Neural progenitor cell (in vitro differentiated cells): ENCODE data around the gene NAT8L. TPM values are rescaled to one million over a fixed set of nuclear protein-coding genes. Genes with fewer than 3 reads are reported as not detected.
A peak's percentile ranks its signal among the peaks of the same experiment; 100 is the strongest.

Experiments used
- DNase-seq: peaks from one replicate; pipeline ENCODE4 v3.0.0-alpha.2; 2016; ENCODE audit warnings: low spot score
- H2AFZ ChIP-seq: fragments of 200-600 bp; sonication (generic); replicated peaks from 2 replicates; pipeline ENCODE4 v1.6.1; 2016; ENCODE audit warnings: antibody characterized with exemption
- H3F3A ChIP-seq: fragments of 200-600 bp; sonication (generic); 2 replicates; pipeline ENCODE4 v1.6.1; 2016; ENCODE audit warnings: antibody characterized with exemption, low read depth
- H3K27ac ChIP-seq: fragments of 200-600 bp; sonication (generic); 2 replicates; pipeline ENCODE4 v1.5.1; 2016; ENCODE audit warnings: mild to moderate bottlenecking
- H3K27me3 ChIP-seq: fragments of 200-600 bp; sonication (generic); 2 replicates; pipeline ENCODE4 v1.6.1; 2016; ENCODE audit warnings: mild to moderate bottlenecking, moderate library complexity
- H3K36me3 ChIP-seq: fragments of 200-600 bp; sonication (generic); 2 replicates; pipeline ENCODE4 v1.5.1; 2016
- H3K4me1 ChIP-seq: fragments of 200-600 bp; sonication (generic); 2 replicates; pipeline ENCODE4 v1.6.1; 2016; ENCODE audit warnings: mixed run types
- H3K4me2 ChIP-seq: fragments of 200-600 bp; sonication (generic); 2 replicates; pipeline ENCODE4 v1.6.1; 2016
- H3K4me3 ChIP-seq: fragments of 200-600 bp; sonication (generic); 2 replicates; pipeline ENCODE4 v1.5.1; 2016
- H3K79me2 ChIP-seq: fragments of 200-600 bp; sonication (generic); 2 replicates; pipeline ENCODE4 v1.6.1; 2016; ENCODE audit warnings: low read depth
- H3K9ac ChIP-seq: fragments of 200-600 bp; sonication (generic); 2 replicates; pipeline ENCODE4 v1.6.1; 2016
- H3K9me3 ChIP-seq: fragments of 200-600 bp; sonication (generic); 2 replicates; pipeline ENCODE4 v1.5.1; 2016; ENCODE audit warnings: low read depth
- H4K20me1 ChIP-seq: fragments of 200-600 bp; sonication (generic); 2 replicates; pipeline ENCODE4 v1.6.1; 2016; ENCODE audit warnings: low read depth
- H3K27ac Mint-ChIP-seq: 3 replicates; pipeline ENCODE4 v1.8.0; 2021; ENCODE audit warnings: mixed read lengths
- H3K27me3 Mint-ChIP-seq: 2 replicates; pipeline ENCODE4 v1.8.0; 2022; ENCODE audit warnings: low read depth, mild to moderate bottlenecking, inconsistent platforms, moderate library complexity, mixed read lengths; ENCODE audit not compliant: insufficient read depth
- H3K36me3 Mint-ChIP-seq: 3 replicates; pipeline ENCODE4 v1.8.0; 2021; ENCODE audit warnings: mixed read lengths
- H3K4me1 Mint-ChIP-seq: 3 replicates; pipeline ENCODE4 v1.8.0; 2021; ENCODE audit warnings: mixed read lengths
- H3K4me3 Mint-ChIP-seq: 3 replicates; pipeline ENCODE4 v1.8.0; 2021; ENCODE audit warnings: mild to moderate bottlenecking, moderate library complexity, mixed read lengths
- H3K9me3 Mint-ChIP-seq: 3 replicates; pipeline ENCODE4 v1.8.0; 2020; ENCODE audit warnings: mixed read lengths
- EZH2 ChIP-seq: fragments of 200-600 bp; sonication (generic); IDR thresholded peaks from 2 replicates; pipeline ENCODE4 v1.6.1; 2017; ENCODE audit warnings: antibody characterized with exemption, mild to moderate bottlenecking, moderate library complexity
- EZH2phosphoT487 ChIP-seq: fragments of 200-600 bp; sonication (generic); IDR thresholded peaks from 2 replicates; pipeline ENCODE4 v1.6.1; 2017; ENCODE audit warnings: antibody characterized with exemption
- total RNA-seq: library from RNA; depleted of rRNA; stranded (reverse); fragments of >200 nt; gene quantifications from 2 replicates; pipeline ENCODE4 v1.2.3, GENCODE V29; 2015; ENCODE audit warnings: low replicate concordance
- TF ChIP-seq, protein P1 (sequence below): fragments of 200-600 bp; sonication (generic); IDR thresholded peaks from 2 replicates; pipeline ENCODE4 v1.5.1; 2017; ENCODE audit warnings: antibody characterized with exemption, mild to moderate bottlenecking

The NAT8L gene
- total RNA-seq, 1 donor from 2014 or later: 0.62 TPM

DNA sequence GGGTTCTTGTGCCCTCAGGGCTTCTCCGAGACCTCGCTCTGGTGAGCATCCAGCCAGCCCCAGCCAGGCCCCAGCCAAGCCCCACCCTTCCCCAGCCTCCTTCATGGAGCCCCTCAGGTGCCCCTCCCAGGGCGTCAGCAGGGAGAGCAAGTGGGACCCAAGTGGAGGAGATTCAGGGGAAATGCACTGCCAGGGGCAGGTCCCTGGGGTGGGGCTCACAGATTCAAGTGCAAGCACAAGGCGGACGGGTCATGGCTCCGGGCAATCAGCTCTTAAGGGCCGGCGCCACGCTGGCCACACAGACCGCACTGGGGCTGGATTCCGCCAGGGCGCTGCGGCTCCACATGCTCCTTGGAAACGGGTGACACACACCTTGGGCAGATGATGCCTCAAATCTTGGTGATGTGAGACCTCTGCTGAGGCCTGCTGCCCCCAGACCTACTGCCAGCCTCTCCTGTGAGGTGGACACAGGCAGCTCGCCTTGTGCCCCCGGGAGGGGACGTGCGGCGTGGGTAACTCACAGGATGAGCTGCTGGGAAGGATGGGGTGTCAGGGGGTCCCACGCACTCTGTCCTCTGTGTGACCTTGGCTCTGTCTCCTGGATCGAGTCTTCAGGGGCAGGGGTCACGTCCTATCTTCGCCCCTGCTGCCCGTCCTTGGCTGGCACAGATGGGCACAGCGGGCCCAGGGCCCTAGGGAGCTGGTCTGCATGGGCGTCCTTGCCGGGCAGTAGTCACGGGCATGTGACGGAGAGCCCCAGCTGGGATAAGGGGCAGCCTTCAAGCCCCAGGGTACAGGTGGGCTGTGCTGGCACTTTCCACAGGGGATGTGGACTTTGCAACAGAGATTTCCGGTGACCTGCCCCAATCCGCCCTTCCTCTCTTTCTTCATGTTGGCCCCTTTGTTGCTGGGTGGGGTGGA lies 17.1 kb downstream of the NAT8L start:
- no peak for TF ChIP-seq EZH2
- no peak for TF ChIP-seq EZH2phosphoT487
- TF ChIP-seq, protein P1, sequence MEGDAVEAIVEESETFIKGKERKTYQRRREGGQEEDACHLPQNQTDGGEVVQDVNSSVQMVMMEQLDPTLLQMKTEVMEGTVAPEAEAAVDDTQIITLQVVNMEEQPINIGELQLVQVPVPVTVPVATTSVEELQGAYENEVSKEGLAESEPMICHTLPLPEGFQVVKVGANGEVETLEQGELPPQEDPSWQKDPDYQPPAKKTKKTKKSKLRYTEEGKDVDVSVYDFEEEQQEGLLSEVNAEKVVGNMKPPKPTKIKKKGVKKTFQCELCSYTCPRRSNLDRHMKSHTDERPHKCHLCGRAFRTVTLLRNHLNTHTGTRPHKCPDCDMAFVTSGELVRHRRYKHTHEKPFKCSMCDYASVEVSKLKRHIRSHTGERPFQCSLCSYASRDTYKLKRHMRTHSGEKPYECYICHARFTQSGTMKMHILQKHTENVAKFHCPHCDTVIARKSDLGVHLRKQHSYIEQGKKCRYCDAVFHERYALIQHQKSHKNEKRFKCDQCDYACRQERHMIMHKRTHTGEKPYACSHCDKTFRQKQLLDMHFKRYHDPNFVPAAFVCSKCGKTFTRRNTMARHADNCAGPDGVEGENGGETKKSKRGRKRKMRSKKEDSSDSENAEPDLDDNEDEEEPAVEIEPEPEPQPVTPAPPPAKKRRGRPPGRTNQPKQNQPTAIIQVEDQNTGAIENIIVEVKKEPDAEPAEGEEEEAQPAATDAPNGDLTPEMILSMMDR: no peak
- Mint-ChIP-seq H3K27me3 (peaks cover 13% of the 10 kb centered on the region), H3K27ac (peak overlapping the region; percentile 89), H3K4me1 (peaks cover 33% of the 10 kb centered on the region), H3K36me3 (no peaks in the 10 kb centered on the region), H3K4me3 (no peak overlapping the region), H3K9me3 (no peaks in the 10 kb centered on the region)
- H3K4me2 ChIP-seq: no peak overlapping the region
- H3K4me3 ChIP-seq: no peak overlapping the region
- H2AFZ ChIP-seq: no peak overlapping the region
- H3K36me3 ChIP-seq: no peaks in the 10 kb centered on the region
- H4K20me1 ChIP-seq: no peaks in the 10 kb centered on the region
- H3K27me3 ChIP-seq: no peaks in the 10 kb centered on the region
- H3K9me3 ChIP-seq: no peaks in the 10 kb centered on the region
- H3K9ac ChIP-seq: no peak overlapping the region
- peaks cover 7% of the 10 kb centered on the region for H3K4me1 ChIP-seq
- no peaks in the 10 kb centered on the region for H3K79me2 ChIP-seq
- H3K27ac ChIP-seq: no peak overlapping the region
- DNase-seq: no peak
- no peaks in the 10 kb centered on the region for H3F3A ChIP-seq

DNA sequence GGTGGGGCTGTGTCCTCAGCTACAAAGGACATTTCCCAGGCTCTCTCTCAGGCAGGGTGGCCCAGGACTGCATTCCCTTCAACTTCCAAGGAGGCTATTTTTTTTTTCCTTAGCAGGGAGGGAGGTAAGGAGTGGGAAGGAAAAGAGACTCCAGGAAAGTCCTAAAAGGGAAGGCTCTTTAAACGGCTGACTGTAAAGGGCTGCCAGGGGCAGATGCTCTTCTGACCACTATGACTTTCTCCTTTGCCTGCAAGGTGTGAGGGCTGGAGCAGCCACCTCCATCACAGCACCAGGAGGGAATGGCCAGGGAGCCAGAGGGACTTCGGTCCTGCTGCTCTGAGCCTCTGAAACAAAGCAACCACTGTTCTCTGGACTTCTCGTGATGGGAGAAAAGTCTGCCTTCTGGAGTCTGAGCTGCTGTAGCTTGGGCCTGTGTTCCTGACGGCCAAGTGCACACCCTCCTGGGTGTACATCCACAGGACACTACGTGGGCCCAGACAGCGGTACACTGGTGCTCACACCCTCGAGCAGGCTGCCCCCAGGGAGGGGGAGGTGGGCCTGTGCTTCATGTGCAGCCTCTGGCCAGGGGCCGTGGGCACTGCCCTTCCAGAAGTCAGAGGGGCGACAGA lies 17.9 kb downstream of the NAT8L start:
- Histone ChIP-seq H3K4me3 (no peak overlapping the region), H3K79me2 (no peaks in the 10 kb centered on the region), H3K4me2 (no peak overlapping the region), H3K4me1 (peaks cover under 1% of the 10 kb centered on the region), H4K20me1 (no peaks in the 10 kb centered on the region), H3K27ac (no peak overlapping the region), H3F3A (no peaks in the 10 kb centered on the region), H3K9me3 (no peaks in the 10 kb centered on the region), H3K36me3 (no peaks in the 10 kb centered on the region), H2AFZ (no peak overlapping the region), H3K9ac (no peak overlapping the region), H3K27me3 (no peaks in the 10 kb centered on the region)
- DNase-seq: no peak
- H3K4me1 Mint-ChIP-seq: peaks cover 25% of the 10 kb centered on the region
- peak overlapping the region; percentile 89 for H3K27ac Mint-ChIP-seq
- no peak overlapping the region for H3K4me3 Mint-ChIP-seq
- no peak for TF ChIP-seq EZH2phosphoT487
- TF ChIP-seq, protein P1: no peak
- no peak for TF ChIP-seq EZH2
- no peaks in the 10 kb centered on the region for H3K9me3 Mint-ChIP-seq
- H3K36me3 Mint-ChIP-seq: no peaks in the 10 kb centered on the region
- H3K27me3 Mint-ChIP-seq: peaks cover 11% of the 10 kb centered on the region

DNA sequence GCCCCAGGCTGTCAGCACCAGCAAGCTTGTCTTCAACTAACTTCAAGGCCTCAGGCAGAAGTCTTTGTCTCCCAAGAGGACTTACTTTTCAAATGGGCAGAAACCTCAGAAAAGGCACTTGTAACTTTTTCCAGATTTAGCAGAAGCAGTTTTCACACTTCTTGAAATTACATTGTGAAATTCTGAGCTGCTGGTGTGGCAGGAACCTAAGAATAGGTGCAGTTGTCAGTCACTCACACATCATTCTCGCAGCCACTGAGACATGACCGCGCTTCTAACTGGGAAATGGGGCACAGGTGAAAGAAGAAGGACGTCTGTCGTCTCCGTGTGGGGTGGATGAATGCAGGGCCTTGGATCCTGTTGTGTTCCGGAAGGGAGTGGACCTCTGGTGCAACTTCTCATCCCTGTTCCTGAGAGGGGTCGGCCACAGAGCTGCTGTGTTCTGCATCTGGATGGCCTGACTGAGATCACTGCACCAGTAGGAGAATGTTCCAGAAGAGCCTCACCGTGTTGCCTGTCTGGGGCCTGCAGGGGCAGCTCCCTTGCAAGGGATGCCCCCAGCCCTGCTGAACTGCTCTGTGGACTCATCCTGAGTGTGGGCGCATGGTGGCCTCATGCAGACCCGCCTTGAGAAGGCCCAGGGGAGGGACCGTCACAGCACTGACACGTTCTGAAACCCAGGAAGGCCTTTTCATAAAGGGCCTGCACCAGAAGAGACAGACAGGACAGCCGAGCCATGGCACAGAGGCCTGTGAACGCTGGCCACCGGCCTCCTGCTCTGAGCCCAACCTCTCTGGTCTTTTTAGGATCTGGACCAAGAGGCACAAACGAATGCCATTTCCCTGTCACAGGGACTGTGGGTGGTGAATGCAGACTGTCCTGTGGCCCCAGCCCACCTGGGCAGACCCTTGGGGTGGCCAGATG lies 18.7 kb downstream of the NAT8L start:
- H3K27ac Mint-ChIP-seq: peak overlapping the region; percentile 85

More for the DNA sequence above, 18.7 kb downstream of the NAT8L start:
- H3K36me3 Mint-ChIP-seq: no peaks in the 10 kb centered on the region
- Histone ChIP-seq H3K9ac (no peak overlapping the region), H3K27me3 (no peaks in the 10 kb centered on the region), H4K20me1 (no peaks in the 10 kb centered on the region), H3K4me1 (no peaks in the 10 kb centered on the region), H3K27ac (no peak overlapping the region), H3K36me3 (no peaks in the 10 kb centered on the region), H2AFZ (no peak overlapping the region), H3K4me3 (no peak overlapping the region), H3K79me2 (no peaks in the 10 kb centered on the region), H3K9me3 (no peaks in the 10 kb centered on the region), H3K4me2 (no peak overlapping the region), H3F3A (no peaks in the 10 kb centered on the region)
- peaks cover 11% of the 10 kb centered on the region for H3K27me3 Mint-ChIP-seq
- DNase-seq: no peak
- TF ChIP-seq EZH2: no peak
- no peak for TF ChIP-seq EZH2phosphoT487
- TF ChIP-seq, protein P1: no peak
- H3K4me3 Mint-ChIP-seq: no peak overlapping the region
- no peaks in the 10 kb centered on the region for H3K9me3 Mint-ChIP-seq
- peaks cover 21% of the 10 kb centered on the region for H3K4me1 Mint-ChIP-seq
